Astrocyte (in vitro differentiated cells and primary cell): Measurements from ENCODE around the gene MEGF8.

ENCODE experiments used
- CTCF ChIP-seq: IDR thresholded peaks from 2 replicates; pipeline ENCODE4 v1.5.1; 2011; ENCODE audit warnings: low read depth, mild to moderate bottlenecking, inconsistent platforms, low read length, moderate library complexity; ENCODE audit not compliant: insufficient read depth
- EZH2 ChIP-seq: IDR thresholded peaks from 2 replicates; pipeline ENCODE4 v1.6.1; 2012; ENCODE audit warnings: mild to moderate bottlenecking, low read length, inconsistent platforms; ENCODE audit not compliant: insufficient read depth

GRCh38 chr19:42280815-42281145 lies 44.7 kb upstream of the MEGF8 start:
- TF ChIP-seq CTCF (no peak), EZH2 (no peak)
